ENCODE measurements around the gene PPP1R13L. TPM values are rescaled to one million over a fixed set of nuclear protein-coding genes. Genes with fewer than 3 reads are reported as not detected.

Gene PPP1R13L
- total RNA-seq, 1 donor from 2014 or later: 56.7 TPM

- H2AFZ ChIP-seq (ENCODE audit: low read depth, low read length): no peak overlapping the region
- H3K36me3 ChIP-seq (ENCODE audit: insufficient read depth, low read length): no peaks in the 10 kb centered on the region
- Mint-ChIP-seq H3K36me3 (ENCODE audit: low read depth, unreplicated experiment) (no peaks in the 10 kb centered on the region), H3K4me1 (ENCODE audit: low read depth, unreplicated experiment) (peaks cover 9% of the 10 kb centered on the region), H3K4me3 (ENCODE audit: unreplicated experiment) (no peak overlapping the region), H3K27ac (ENCODE audit: unreplicated experiment) (no peak overlapping the region), H3K9me3 (ENCODE audit: unreplicated experiment) (no peaks in the 10 kb centered on the region), H3K27me3 (ENCODE audit: low read depth, unreplicated experiment) (no peaks in the 10 kb centered on the region)
- TF ChIP-seq CTCF (IDR thresholded peaks at IDR 0.05; ENCODE audit: insufficient read depth, low read depth, low read length): no peak
- no peak for TF ChIP-seq EZH2 (IDR thresholded peaks at IDR 0.05; ENCODE audit: insufficient read depth, low read length)
- H3K4me1 ChIP-seq (ENCODE audit: insufficient read depth, low read length): peaks cover 36% of the 10 kb centered on the region
- H3K27ac ChIP-seq (ENCODE audit: low read depth, low read length): no peak overlapping the region
- H3K27me3 ChIP-seq (ENCODE audit: insufficient read depth, low read length): no peaks in the 10 kb centered on the region
- H3K4me3 ChIP-seq (ENCODE audit: insufficient read depth, low read depth, low read length): no peak overlapping the region
- no peak for FAIRE-seq
- no peak for DNase-seq (ENCODE audit: low read depth)
- no peaks in the 10 kb centered on the region for H3K9me3 ChIP-seq (ENCODE audit: insufficient read depth, low read depth, low read length)
- H4K20me1 ChIP-seq (ENCODE audit: insufficient read depth, low read length): no peaks in the 10 kb centered on the region
- H3K4me2 ChIP-seq (ENCODE audit: low read length): no peak overlapping the region
- no peak overlapping the region for H3K9ac ChIP-seq (ENCODE audit: low read length)
- H3K79me2 ChIP-seq (ENCODE audit: insufficient read depth, low read length): no peaks in the 10 kb centered on the region
These were observed 43.5 kb upstream of the PPP1R13L start for GRCh38 chr19:45448425-45448756.

- TF ChIP-seq CTCF (IDR thresholded peaks at IDR 0.05; ENCODE audit: insufficient read depth, low read depth, low read length) (no peak), EZH2 (IDR thresholded peaks at IDR 0.05; ENCODE audit: insufficient read depth, low read length) (no peak)
- H3K9ac ChIP-seq (ENCODE audit: low read length): no peak overlapping the region
- H3K36me3 ChIP-seq (ENCODE audit: insufficient read depth, low read length): no peaks in the 10 kb centered on the region
- H2AFZ ChIP-seq (ENCODE audit: low read depth, low read length): no peak overlapping the region
- FAIRE-seq (no peak), DNase-seq (ENCODE audit: low read depth) (no peak)
- no peak overlapping the region for H3K27ac ChIP-seq (ENCODE audit: low read depth, low read length)
- Mint-ChIP-seq H3K4me1 (ENCODE audit: low read depth, unreplicated experiment) (peaks cover 12% of the 10 kb centered on the region), H3K9me3 (ENCODE audit: unreplicated experiment) (no peaks in the 10 kb centered on the region), H3K36me3 (ENCODE audit: low read depth, unreplicated experiment) (no peaks in the 10 kb centered on the region), H3K27ac (ENCODE audit: unreplicated experiment) (no peak overlapping the region), H3K4me3 (ENCODE audit: unreplicated experiment) (no peak overlapping the region), H3K27me3 (ENCODE audit: low read depth, unreplicated experiment) (no peaks in the 10 kb centered on the region)
- H3K79me2 ChIP-seq (ENCODE audit: insufficient read depth, low read length): no peaks in the 10 kb centered on the region
- peaks cover 43% of the 10 kb centered on the region for H3K4me1 ChIP-seq (ENCODE audit: insufficient read depth, low read length)
- H4K20me1 ChIP-seq (ENCODE audit: insufficient read depth, low read length): no peaks in the 10 kb centered on the region
- H3K9me3 ChIP-seq (ENCODE audit: insufficient read depth, low read depth, low read length): no peaks in the 10 kb centered on the region
- no peak overlapping the region for H3K4me2 ChIP-seq (ENCODE audit: low read length)
- no peaks in the 10 kb centered on the region for H3K27me3 ChIP-seq (ENCODE audit: insufficient read depth, low read length)
- H3K4me3 ChIP-seq (ENCODE audit: insufficient read depth, low read depth, low read length): no peak overlapping the region
These were observed 42.1 kb upstream of the PPP1R13L start for GRCh38 chr19:45446944-45447343.

DNA sequence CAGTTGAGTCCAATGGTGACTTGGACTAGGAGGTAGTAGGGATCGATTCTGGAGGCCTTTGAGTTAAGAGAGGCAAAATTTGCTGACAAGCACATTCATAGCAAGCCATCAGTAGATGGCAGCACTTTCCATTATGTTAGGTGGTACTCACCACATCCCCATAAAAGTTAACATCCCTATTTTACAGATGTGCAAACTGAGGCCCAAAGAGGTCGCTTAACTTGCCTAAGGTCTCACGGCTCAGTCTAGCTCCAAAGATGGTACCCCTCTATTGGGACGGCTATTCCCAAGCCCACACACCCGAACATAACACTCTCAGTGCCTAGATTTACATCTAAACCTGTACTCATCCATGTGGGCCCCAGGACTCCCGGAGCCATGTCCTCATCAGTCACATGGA lies 41.4 kb upstream of the PPP1R13L start:
- H3K36me3 ChIP-seq (ENCODE audit: insufficient read depth, low read length): no peaks in the 10 kb centered on the region
- H3K4me2 ChIP-seq (ENCODE audit: low read length): no peak overlapping the region
- no peak overlapping the region for H2AFZ ChIP-seq (ENCODE audit: low read depth, low read length)
- H3K9me3 ChIP-seq (ENCODE audit: insufficient read depth, low read depth, low read length): no peaks in the 10 kb centered on the region
- H3K27ac Mint-ChIP-seq (ENCODE audit: unreplicated experiment): peak overlapping the region; percentile 12
- TF ChIP-seq CTCF (IDR thresholded peaks at IDR 0.05; ENCODE audit: insufficient read depth, low read depth, low read length) (peak; percentile 48), EZH2 (IDR thresholded peaks at IDR 0.05; ENCODE audit: insufficient read depth, low read length) (no peak)
- H3K4me1 Mint-ChIP-seq (ENCODE audit: low read depth, unreplicated experiment): peaks cover 12% of the 10 kb centered on the region
- H3K79me2 ChIP-seq (ENCODE audit: insufficient read depth, low read length): no peaks in the 10 kb centered on the region
- H3K36me3 Mint-ChIP-seq (ENCODE audit: low read depth, unreplicated experiment): no peaks in the 10 kb centered on the region
- no peaks in the 10 kb centered on the region for H3K27me3 ChIP-seq (ENCODE audit: insufficient read depth, low read length)
- H3K9me3 Mint-ChIP-seq (ENCODE audit: unreplicated experiment): no peaks in the 10 kb centered on the region
- no peak overlapping the region for H3K4me3 ChIP-seq (ENCODE audit: insufficient read depth, low read depth, low read length)
- H3K9ac ChIP-seq (ENCODE audit: low read length): no peak overlapping the region
- FAIRE-seq: no peak
- H3K4me3 Mint-ChIP-seq (ENCODE audit: unreplicated experiment): peak overlapping the region; percentile 34
- peaks cover 37% of the 10 kb centered on the region for H3K4me1 ChIP-seq (ENCODE audit: insufficient read depth, low read length)
- H3K27ac ChIP-seq (ENCODE audit: low read depth, low read length): no peak overlapping the region
- H3K27me3 Mint-ChIP-seq (ENCODE audit: low read depth, unreplicated experiment): no peaks in the 10 kb centered on the region
- no peaks in the 10 kb centered on the region for H4K20me1 ChIP-seq (ENCODE audit: insufficient read depth, low read length)
- no peak for DNase-seq (ENCODE audit: low read depth)

All from astrocyte (in vitro differentiated cells and primary cell).